H9 (cell line): Measurements from ENCODE around the gene CFDP1. TPM values are rescaled to one million over a fixed set of nuclear protein-coding genes. Genes with fewer than 3 reads are reported as not detected.

Experiments used
- DNase-seq: peaks from one replicate; pipeline ENCODE4 v3.0.0-alpha.2; 2017
- H2AFZ ChIP-seq: one replicate; pipeline ENCODE4 v1.6.1; 2013; ENCODE audit warnings: mild to moderate bottlenecking, low read length, control low read depth, moderate library complexity
- H2AK5ac ChIP-seq: 2 replicates; pipeline ENCODE4 v1.6.1; 2013; ENCODE audit warnings: low read length, control low read depth, mixed read lengths; ENCODE audit not compliant: insufficient read length
- H2BK120ac ChIP-seq: one replicate; pipeline ENCODE4 v1.6.1; 2013; ENCODE audit warnings: low read depth, mild to moderate bottlenecking, low read length, control low read depth, inconsistent platforms; ENCODE audit not compliant: poor library complexity, severe bottlenecking
- H2BK12ac ChIP-seq: 2 replicates; pipeline ENCODE4 v1.6.1; 2013; ENCODE audit warnings: low read length, control low read depth, mixed read lengths, low read depth; ENCODE audit not compliant: insufficient read length
- H2BK15ac ChIP-seq: 2 replicates; pipeline ENCODE4 v1.6.1; 2013; ENCODE audit warnings: low read depth, low read length, control low read depth
- H2BK20ac ChIP-seq: one replicate; pipeline ENCODE4 v1.6.1; 2013; ENCODE audit warnings: low read depth, mild to moderate bottlenecking, low read length, control low read depth, inconsistent platforms; ENCODE audit not compliant: poor library complexity, severe bottlenecking
- H2BK5ac ChIP-seq: 2 replicates; pipeline ENCODE4 v1.6.1; 2013; ENCODE audit warnings: low read length, control low read depth, mixed read lengths; ENCODE audit not compliant: insufficient read length
- H3K14ac ChIP-seq: 2 replicates; pipeline ENCODE4 v1.6.1; 2013; ENCODE audit warnings: low read length, control low read depth; ENCODE audit not compliant: insufficient read depth
- H3K18ac ChIP-seq: 2 replicates; pipeline ENCODE4 v1.6.1; 2013; ENCODE audit warnings: low read depth, mild to moderate bottlenecking, mixed read lengths, low read length, control low read depth; ENCODE audit not compliant: insufficient read length
- H3K23ac ChIP-seq: 2 replicates; pipeline ENCODE4 v1.6.1; 2013; ENCODE audit warnings: low read length, control low read depth, mixed read lengths, low read depth; ENCODE audit not compliant: insufficient read length
- H3K23me2 ChIP-seq: 2 replicates; pipeline ENCODE4 v1.6.1; 2013; ENCODE audit warnings: low read depth, mild to moderate bottlenecking, mixed read lengths, low read length, control low read depth; ENCODE audit not compliant: insufficient read length, poor library complexity, severe bottlenecking
- H3K27ac ChIP-seq: 2 replicates; pipeline ENCODE4 v1.5.1; 2013; ENCODE audit warnings: low read length, control low read depth, mixed read lengths, low read depth; ENCODE audit not compliant: insufficient read length
- H3K27me3 ChIP-seq: 2 replicates; pipeline ENCODE4 v1.6.1; 2013; ENCODE audit warnings: low read length, control low read depth, inconsistent platforms; ENCODE audit not compliant: insufficient read depth
- H3K4ac ChIP-seq: 2 replicates; pipeline ENCODE4 v1.6.1; 2013; ENCODE audit warnings: low read depth, mild to moderate bottlenecking, control low read depth, inconsistent platforms, low read length, moderate library complexity
- H3K4me1 ChIP-seq: 2 replicates; pipeline ENCODE4 v1.6.1; 2013; ENCODE audit warnings: low read length, control low read depth, inconsistent platforms; ENCODE audit not compliant: insufficient read depth
- H3K4me2 ChIP-seq: 2 replicates; pipeline ENCODE4 v1.6.1; 2013; ENCODE audit warnings: low read length, control low read depth, mixed read lengths; ENCODE audit not compliant: insufficient read length, insufficient read depth
- H3K56ac ChIP-seq: 2 replicates; pipeline ENCODE4 v1.6.1; 2013; ENCODE audit warnings: low read depth, mild to moderate bottlenecking, mixed read lengths, low read length, control low read depth; ENCODE audit not compliant: insufficient read length
- H3K79me1 ChIP-seq: 2 replicates; pipeline ENCODE4 v1.6.1; 2013; ENCODE audit warnings: low read depth, mild to moderate bottlenecking, moderate library complexity, low read length, control low read depth, inconsistent platforms; ENCODE audit not compliant: insufficient read depth, poor library complexity, severe bottlenecking
- H3K79me2 ChIP-seq: 2 replicates; pipeline ENCODE4 v1.6.1; 2013; ENCODE audit warnings: low read length, control low read depth, inconsistent platforms; ENCODE audit not compliant: insufficient read depth
- H3K9ac ChIP-seq: 2 replicates; pipeline ENCODE4 v1.6.1; 2013; ENCODE audit warnings: low read length, control low read depth, mixed read lengths; ENCODE audit not compliant: insufficient read length; ENCODE audit errors: extremely low read depth
- H3K9me3 ChIP-seq: one replicate; pipeline ENCODE4 v1.6.1; 2013; ENCODE audit warnings: low read depth, low read length, inconsistent platforms; ENCODE audit not compliant: control insufficient read depth
- H3T11ph ChIP-seq: one replicate; pipeline ENCODE4 v1.6.1; 2013; ENCODE audit warnings: mild to moderate bottlenecking, low read length, control low read depth, inconsistent platforms
- H4K20me1 ChIP-seq: one replicate; pipeline ENCODE4 v1.6.1; 2013; ENCODE audit not compliant: control insufficient read depth, insufficient read length, insufficient read depth
- H4K5ac ChIP-seq: 2 replicates; pipeline ENCODE4 v1.6.1; 2013; ENCODE audit warnings: low read depth, mild to moderate bottlenecking, mixed read lengths, low read length, control low read depth; ENCODE audit not compliant: insufficient read length
- H4K8ac ChIP-seq: replicated peaks from 2 replicates; pipeline ENCODE4 v1.6.1; 2013; ENCODE audit warnings: low read length, control low read depth, mixed read lengths, low read depth; ENCODE audit not compliant: insufficient read length
- H4K91ac ChIP-seq: 2 replicates; pipeline ENCODE4 v1.6.1; 2013; ENCODE audit warnings: low read depth, mild to moderate bottlenecking, moderate library complexity, mixed read lengths, low read length, control low read depth; ENCODE audit not compliant: insufficient read length
- H3K27ac Mint-ChIP-seq, 3 experiments: 2 replicates in 2 of 3; 3 replicates in 1 of 3; pipeline ENCODE4 v1.8.0; 2020 to 2021; ENCODE audit warnings: mixed read lengths in 3 of 3, mild to moderate bottlenecking in 1 of 3, moderate library complexity in 1 of 3
- H3K27me3 Mint-ChIP-seq: 2 replicates; pipeline ENCODE4 v1.8.0; 2021; ENCODE audit warnings: low read depth, mild to moderate bottlenecking, moderate library complexity, mixed read lengths
- H3K36me3 Mint-ChIP-seq, 3 experiments: 2 replicates in 2 of 3; 3 replicates in 1 of 3; pipeline ENCODE4 v1.8.0; 2020 to 2021; ENCODE audit warnings: low read depth in 3 of 3, mixed read lengths in 3 of 3; ENCODE audit not compliant: insufficient read depth in 1 of 3
- H3K4me1 Mint-ChIP-seq, 2 experiments: 2 replicates each; pipeline ENCODE4 v1.8.0; 2020; ENCODE audit warnings: mixed read lengths in 2 of 2
- H3K4me3 Mint-ChIP-seq, 2 experiments: 2 replicates in 1 of 2; 3 replicates in 1 of 2; pipeline ENCODE4 v1.8.0; 2020 to 2021; ENCODE audit warnings: mild to moderate bottlenecking in 2 of 2, mixed read lengths in 2 of 2, moderate library complexity in 1 of 2
- H3K9me3 Mint-ChIP-seq, 2 experiments: 2 replicates in 1 of 2; 3 replicates in 1 of 2; pipeline ENCODE4 v1.8.0; 2020; ENCODE audit warnings: mild to moderate bottlenecking in 2 of 2, mixed read lengths in 2 of 2, moderate library complexity in 1 of 2
- total RNA-seq: library from RNA; stranded (reverse); gene quantifications from 2 replicates; pipeline ENCODE4 v1.2.1, GENCODE V29; 2021
- TF ChIP-seq, protein P1 (sequence below): fragments of 200-600 bp; sonication (generic); conservative IDR thresholded peaks from 3 replicates; pipeline ENCODE4 v1.8.0; 2021; ENCODE audit warnings: antibody characterized with exemption, mild to moderate bottlenecking

The CFDP1 gene
- total RNA-seq, 1 experiment from 2014 or later = 89.2 TPM

DNA sequence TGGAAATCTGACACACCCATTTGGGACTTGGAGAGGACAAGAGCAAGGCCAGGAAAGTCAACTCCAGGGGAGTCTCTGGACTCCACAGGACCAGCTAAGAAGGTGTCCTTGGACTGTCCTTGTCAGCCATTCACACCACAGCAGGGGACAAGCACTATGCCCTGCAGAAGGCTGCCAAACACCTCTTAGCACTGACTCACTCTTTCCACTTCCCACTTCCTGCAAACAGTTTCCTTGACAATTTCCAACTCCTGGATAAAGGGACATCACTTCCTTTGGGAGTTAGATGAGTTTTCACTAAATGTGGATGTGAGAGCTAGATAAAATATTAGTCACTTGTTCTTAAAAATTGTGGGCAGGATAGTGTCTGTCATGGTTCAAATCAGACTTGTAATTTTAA lies 144.1 kb downstream of the CFDP1 start:
- no peak overlapping the region for H2AK5ac ChIP-seq
- H4K5ac ChIP-seq = no peak overlapping the region
- no peak for DNase-seq
- H2BK15ac ChIP-seq = no peak overlapping the region
- no peak overlapping the region for H2AFZ ChIP-seq
- H3K56ac ChIP-seq = no peak overlapping the region
- Mint-ChIP-seq H3K36me3 (peaks cover 24 to 41% (median 40%) of the 10 kb centered on the region in 3 experiments; a peak in 6 of 7 replicates), H3K4me1 (0 out of 4 replicates have a peak, but pooled peaks cover 0 to 3% of the 10 kb centered on the region in 2 experiments), H3K27me3 (no peaks in the 10 kb centered on the region), H3K27ac (no peak overlapping the region), H3K4me3 (no peak overlapping the region; a peak in 1 of 5 replicates), H3K9me3 (peaks cover 0 to 3% of the 10 kb centered on the region in 2 experiments; a peak in 1 of 5 replicates)
- no peaks in the 10 kb centered on the region for H3K79me1 ChIP-seq
- no peak overlapping the region for H3K23ac ChIP-seq
- no peak overlapping the region for H3K9ac ChIP-seq
- H3K9me3 ChIP-seq = no peaks in the 10 kb centered on the region
- H3K4me2 ChIP-seq = no peak overlapping the region
- H3K4ac ChIP-seq = no peak overlapping the region
- H3T11ph ChIP-seq = no peak overlapping the region
- H3K79me2 ChIP-seq = no peaks in the 10 kb centered on the region
- H4K91ac ChIP-seq = no peak overlapping the region
- H3K27ac ChIP-seq = no peak overlapping the region
- H3K4me1 ChIP-seq = no peaks in the 10 kb centered on the region
- no peak overlapping the region for H2BK120ac ChIP-seq
- no peak overlapping the region for H3K14ac ChIP-seq
- H4K20me1 ChIP-seq = no peaks in the 10 kb centered on the region
- no peak overlapping the region for H2BK12ac ChIP-seq
- H2BK5ac ChIP-seq = no peak overlapping the region
- H2BK20ac ChIP-seq = no peak overlapping the region
- no peak overlapping the region for H4K8ac ChIP-seq
- no peaks in the 10 kb centered on the region for H3K23me2 ChIP-seq
- no peak overlapping the region for H3K18ac ChIP-seq
- H3K27me3 ChIP-seq = no peaks in the 10 kb centered on the region
- TF ChIP-seq, protein P1, sequence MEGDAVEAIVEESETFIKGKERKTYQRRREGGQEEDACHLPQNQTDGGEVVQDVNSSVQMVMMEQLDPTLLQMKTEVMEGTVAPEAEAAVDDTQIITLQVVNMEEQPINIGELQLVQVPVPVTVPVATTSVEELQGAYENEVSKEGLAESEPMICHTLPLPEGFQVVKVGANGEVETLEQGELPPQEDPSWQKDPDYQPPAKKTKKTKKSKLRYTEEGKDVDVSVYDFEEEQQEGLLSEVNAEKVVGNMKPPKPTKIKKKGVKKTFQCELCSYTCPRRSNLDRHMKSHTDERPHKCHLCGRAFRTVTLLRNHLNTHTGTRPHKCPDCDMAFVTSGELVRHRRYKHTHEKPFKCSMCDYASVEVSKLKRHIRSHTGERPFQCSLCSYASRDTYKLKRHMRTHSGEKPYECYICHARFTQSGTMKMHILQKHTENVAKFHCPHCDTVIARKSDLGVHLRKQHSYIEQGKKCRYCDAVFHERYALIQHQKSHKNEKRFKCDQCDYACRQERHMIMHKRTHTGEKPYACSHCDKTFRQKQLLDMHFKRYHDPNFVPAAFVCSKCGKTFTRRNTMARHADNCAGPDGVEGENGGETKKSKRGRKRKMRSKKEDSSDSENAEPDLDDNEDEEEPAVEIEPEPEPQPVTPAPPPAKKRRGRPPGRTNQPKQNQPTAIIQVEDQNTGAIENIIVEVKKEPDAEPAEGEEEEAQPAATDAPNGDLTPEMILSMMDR = no peak
